ENCODE results near the gene PRPF18.

- no peak for TF ChIP-seq EZH2 (IDR thresholded peaks at IDR 0.05; ENCODE audit: borderline replicate concordance, insufficient read depth, low read depth, low read length, poor library complexity, severe bottlenecking)
- no peak for TF ChIP-seq CTCF (IDR thresholded peaks at IDR 0.05)
Measured at GRCh38 chr10:13621931-13622330, 35.2 kb downstream of the PRPF18 start.
